WTC11 (cell line): ENCODE measurements around the gene MMS19. TPM values are rescaled to one million over a fixed set of nuclear protein-coding genes. Genes with fewer than 3 reads are reported as not detected.

ENCODE experiments used
- ATF3 ChIP-seq: sonication (generic); formaldehyde crosslinking; conservative IDR thresholded peaks from 2 replicates; pipeline ENCODE4 v1.8.1; 2022; ENCODE audit warnings: mild to moderate bottlenecking, missing genetic modification reagents
- CDX4 ChIP-seq: fragments of 250-450 bp; sonication (Bioruptor Pico); IDR thresholded peaks from 2 replicates; pipeline ENCODE4 v1.9.0; 2021; ENCODE audit warnings: moderate library complexity, mild to moderate bottlenecking, inconsistent platforms, borderline replicate concordance
- CREM ChIP-seq: sonication (generic); formaldehyde crosslinking; IDR thresholded peaks from 2 replicates; pipeline ENCODE4 v1.8.1; 2022; ENCODE audit warnings: mild to moderate bottlenecking, missing genetic modification reagents, moderate library complexity
- CTCF ChIP-seq: fragments of 200-600 bp; IDR thresholded peaks from 2 replicates; pipeline ENCODE4 v1.8.0; 2022; ENCODE audit warnings: antibody characterized with exemption
- E2F4 ChIP-seq: sonication (generic); formaldehyde crosslinking; IDR thresholded peaks from 2 replicates; pipeline ENCODE4 v1.8.1; 2022; ENCODE audit warnings: low read depth, mild to moderate bottlenecking, moderate library complexity, missing genetic modification reagents, borderline replicate concordance
- ETV6 ChIP-seq: sonication (generic); formaldehyde crosslinking; IDR thresholded peaks from 2 replicates; pipeline ENCODE4 v1.8.1; 2022; ENCODE audit warnings: mild to moderate bottlenecking, missing genetic modification reagents
- FOXP4 ChIP-seq: sonication (generic); formaldehyde crosslinking; IDR thresholded peaks from 2 replicates; pipeline ENCODE4 v1.8.0; 2022; ENCODE audit warnings: mild to moderate bottlenecking, missing genetic modification reagents
- GABPB1 ChIP-seq: sonication (generic); formaldehyde crosslinking; IDR thresholded peaks from 2 replicates; pipeline ENCODE4 v1.8.1; 2023; ENCODE audit warnings: mild to moderate bottlenecking, missing genetic modification reagents
- GRHL2 ChIP-seq: fragments of 250-450 bp; sonication (Bioruptor Pico); IDR thresholded peaks from 2 replicates; pipeline ENCODE4 v1.8.0; 2022; ENCODE audit warnings: mild to moderate bottlenecking, moderate library complexity; ENCODE audit not compliant: insufficient replicate concordance, severe bottlenecking
- HMGA2 ChIP-seq: fragments of 250-450 bp; sonication (Bioruptor Pico); IDR thresholded peaks from 2 replicates; pipeline ENCODE4 v1.4.0; 2021; ENCODE audit warnings: mild to moderate bottlenecking, moderate library complexity
- MXD4 ChIP-seq: fragments of 250-450 bp; sonication (Bioruptor Pico); IDR thresholded peaks from 2 replicates; pipeline ENCODE4 v1.8.0; 2021; ENCODE audit warnings: mild to moderate bottlenecking, moderate library complexity, borderline replicate concordance
- MYBL2 ChIP-seq: sonication (generic); formaldehyde crosslinking; IDR thresholded peaks from 2 replicates; pipeline ENCODE4 v1.8.1; 2023; ENCODE audit warnings: mild to moderate bottlenecking, moderate library complexity, missing genetic modification reagents
- NFATC4 ChIP-seq: fragments of 250-450 bp; sonication (Bioruptor Pico); IDR thresholded peaks from 2 replicates; pipeline ENCODE4 v1.9.0; 2021; ENCODE audit warnings: mild to moderate bottlenecking
- NR1H2 ChIP-seq: sonication (generic); formaldehyde crosslinking; IDR thresholded peaks from 2 replicates; pipeline ENCODE4 v1.9.0; 2021; ENCODE audit warnings: mild to moderate bottlenecking, moderate library complexity, missing genetic modification reagents
- NR3C1 ChIP-seq: sonication (generic); formaldehyde crosslinking; conservative IDR thresholded peaks from 2 replicates; pipeline ENCODE4 v1.8.1; 2023; ENCODE audit warnings: low read depth, mild to moderate bottlenecking, missing genetic modification reagents
- RELA ChIP-seq: sonication (generic); formaldehyde crosslinking; IDR thresholded peaks from 2 replicates; pipeline ENCODE4 v1.8.1; 2022; ENCODE audit warnings: missing genetic modification reagents, mild to moderate bottlenecking, borderline replicate concordance
- SOX15 ChIP-seq: fragments of 250-450 bp; sonication (Bioruptor Pico); IDR thresholded peaks from 2 replicates; pipeline ENCODE4 v1.9.0; 2021; ENCODE audit warnings: mild to moderate bottlenecking
- SP1 ChIP-seq: sonication (generic); formaldehyde crosslinking; conservative IDR thresholded peaks from 2 replicates; pipeline ENCODE4 v1.8.1; 2022; ENCODE audit warnings: missing genetic modification reagents
- USF1 ChIP-seq: sonication (generic); formaldehyde crosslinking; IDR thresholded peaks from 2 replicates; pipeline ENCODE4 v1.8.0; 2022; ENCODE audit warnings: mild to moderate bottlenecking, missing genetic modification reagents
- USF2 ChIP-seq: sonication (generic); formaldehyde crosslinking; IDR thresholded peaks from 2 replicates; pipeline ENCODE4 v1.8.1; 2023; ENCODE audit warnings: mild to moderate bottlenecking, missing genetic modification reagents, moderate library complexity
- ZMAT4 ChIP-seq: fragments of 250-450 bp; sonication (Bioruptor Pico); IDR thresholded peaks from 2 replicates; pipeline ENCODE4 v1.9.0; 2021; ENCODE audit warnings: mild to moderate bottlenecking
- ZNF512 ChIP-seq: sonication (generic); formaldehyde crosslinking; IDR thresholded peaks from 2 replicates; pipeline ENCODE4 v1.8.1; 2022; ENCODE audit warnings: missing genetic modification reagents, borderline replicate concordance
- ZNF532 ChIP-seq: fragments of 250-450 bp; sonication (Bioruptor Pico); IDR thresholded peaks from 2 replicates; pipeline ENCODE4 v1.9.0; 2021; ENCODE audit warnings: mild to moderate bottlenecking, borderline replicate concordance
- total RNA-seq: library from RNA; stranded (reverse); gene quantifications from 3 replicates; pipeline ENCODE4 v1.2.3, GENCODE V29; 2021

Gene MMS19
- total RNA-seq, 1 experiment from 2014 or later: 135 TPM

GRCh38 chr10:97445722-97446639 is 52.2 kb downstream of the MMS19 start, which contains the start of the genes EXOSC1 and ZDHHC16 (continued):
- TF ChIP-seq FOXP4 (CRISPR knock-in tag) (no peak), ATF3 (CRISPR knock-in tag) (no peak), MYBL2 (CRISPR knock-in tag) (peak; percentile 77; the same call in 1 of the 2 replicates), ZNF512 (CRISPR knock-in tag) (no peak), CTCF (no peak), SOX15 (no peak), GABPB1 (0 out of 2 replicates have a peak, but pooled peaks have one; percentile 16), NR3C1 (CRISPR knock-in tag) (0 out of 2 replicates have a peak, but pooled peaks have one; percentile 89), ZNF532 (CRISPR knock-in tag) (no peak), ZMAT4 (no peak), CREM (CRISPR knock-in tag) (0 out of 2 replicates have a peak, but pooled peaks have one; percentile 28), SP1 (CRISPR knock-in tag) (peak; percentile 69; the same call in 1 of the 2 replicates), USF2 (CRISPR knock-in tag) (peak; percentile 78), USF1 (CRISPR knock-in tag) (peak; percentile 49; the same call in 1 of the 2 replicates), ETV6 (CRISPR knock-in tag) (peak; percentile 66; the same call in 1 of the 2 replicates), CDX4 (no peak), GRHL2 (no peak), NFATC4 (no peak), HMGA2 (CRISPR knock-in tag) (no peak), E2F4 (CRISPR knock-in tag) (no peak; the same call in 1 of the 2 replicates), MXD4 (CRISPR knock-in tag) (no peak), NR1H2 (CRISPR knock-in tag) (no peak), RELA (CRISPR knock-in tag) (no peak)
